Right atrium auricular region (tissue), 2 donors: ENCODE data around the gene LEMD3. TPM values are rescaled to one million over a fixed set of nuclear protein-coding genes. Genes with fewer than 3 reads are reported as not detected.

Source experiments
- DNase-seq: peaks from one replicate; pipeline ENCODE4 v3.0.0-alpha.2; 2019; ENCODE audit warnings: low spot score
- H3K27ac ChIP-seq, 2 donors: fragments of 200-600 bp; sonication (generic); 1 replicate in 1 of 2; 2 replicates in 1 of 2; pipeline ENCODE4 v1.5.1; 2016 to 2019
- H3K27me3 ChIP-seq, 2 donors: fragments of 200-600 bp; sonication (generic); one replicate each; pipeline versions ENCODE4 v1.5.1 to v1.6.0; 2017 to 2019
- H3K36me3 ChIP-seq: fragments of 200-600 bp; sonication (generic); one replicate; pipeline ENCODE4 v1.5.1; 2016
- H3K4me1 ChIP-seq, 2 donors: fragments of 200-600 bp; sonication (generic); one replicate each; pipeline versions ENCODE4 v1.5.1 to v1.6.0; 2017 to 2019
- H3K4me3 ChIP-seq, 2 donors: fragments of 200-600 bp; sonication (generic); 1 replicate in 1 of 2; 2 replicates in 1 of 2; pipeline ENCODE4 v1.5.1; 2017 to 2019; ENCODE audit warnings: mild to moderate bottlenecking in 1 of 2, moderate library complexity in 1 of 2
- H3K9me3 ChIP-seq, 2 donors: fragments of 200-600 bp; sonication (generic); one replicate each; pipeline ENCODE4 v1.5.1; 2019
- CTCF ChIP-seq, 2 donors: fragments of 200-600 bp; sonication (generic); IDR thresholded peaks; one replicate each; pipeline ENCODE4 v1.5.1; 2019; ENCODE audit warnings: antibody characterized with exemption in 2 of 2
- total RNA-seq, 2 donors: library from RNA; depleted of rRNA; stranded (reverse); fragments of >200 nt; gene quantifications; one replicate each; pipeline ENCODE4 v1.1.0, GENCODE V29; 2016

LEMD3 gene
- total RNA-seq, 2 donors from 2014 or later = 11.3 to 14.0 TPM

GRCh38 chr12:65296508-65297265, 127.3 kb downstream of the LEMD3 start:
- no peak for TF ChIP-seq CTCF (IDR thresholded peaks at IDR 0.05)
- no peak overlapping the region for H3K4me3 ChIP-seq
- no peak overlapping the region for H3K27ac ChIP-seq
- no peaks in the 10 kb centered on the region for H3K36me3 ChIP-seq
- H3K9me3 ChIP-seq = no peaks in the 10 kb centered on the region
- DNase-seq = no peak
- H3K27me3 ChIP-seq = no peaks in the 10 kb centered on the region
- peaks cover 0 to 49% of the 10 kb centered on the region in 2 donors for H3K4me1 ChIP-seq

Other genes starting within 250 kb of the LEMD3 start
- gene WIF1, start 48.3 kb upstream of the LEMD3 start, total RNA-seq = under 1 TPM in 1 of 2 donors, not detected in 1; 0.28 TPM
- gene MSRB3, start 109.1 kb downstream of the LEMD3 start, total RNA-seq = 100 to 1,000 TPM in 1 of 2 donors, 10 to 100 TPM in 1; 98.3 to 108 TPM